DND-41 (cell line): ENCODE data around the gene MACROD1.

ENCODE experiments used
- ATAC-seq: fragments of 200-7000 bp; cut with Tn5 transposase; 3 replicates; pipeline ENCODE4 v1.9.1; 2021; ENCODE audit warnings: low read depth; ENCODE audit not compliant: insufficient read depth
- DNase-seq: peaks from one replicate; pipeline ENCODE4 v3.0.0-alpha.2; 2020
- H2AFZ ChIP-seq: 2 replicates; pipeline ENCODE4 v1.6.0; 2012; ENCODE audit warnings: low read depth, low read length
- H3K27ac ChIP-seq: 2 replicates; pipeline ENCODE4 v1.5.1; 2012; ENCODE audit warnings: low read length, inconsistent platforms
- H3K27me3 ChIP-seq: fragments of 200-600 bp; sonication (generic); 2 replicates; pipeline ENCODE4 v1.6.0; 2012; ENCODE audit warnings: low read length, mild to moderate bottlenecking, inconsistent platforms; ENCODE audit not compliant: insufficient read depth, poor library complexity
- H3K36me3 ChIP-seq: 2 replicates; pipeline ENCODE4 v1.5.1; 2012; ENCODE audit warnings: low read length, inconsistent platforms; ENCODE audit not compliant: insufficient read depth
- H3K4me1 ChIP-seq: 2 replicates; pipeline ENCODE4 v1.5.1; 2012; ENCODE audit warnings: mild to moderate bottlenecking, low read length; ENCODE audit not compliant: insufficient read depth
- H3K4me2 ChIP-seq: 2 replicates; pipeline ENCODE4 v1.6.0; 2012; ENCODE audit warnings: mild to moderate bottlenecking, moderate library complexity, low read length, inconsistent platforms; ENCODE audit not compliant: insufficient read depth
- H3K4me3 ChIP-seq, 2 experiments: fragments of 200-600 bp in 1 of 2; shearing (Covaris generic) in 1 of 2; 2 replicates each; pipeline ENCODE4 v1.5.1; 2012 to 2016; ENCODE audit warnings: inconsistent platforms in 2 of 2, low read length in 2 of 2, mild to moderate bottlenecking in 2 of 2, low read depth in 1 of 2, moderate library complexity in 1 of 2
- H3K79me2 ChIP-seq: 2 replicates; pipeline ENCODE4 v1.6.0; 2012; ENCODE audit warnings: low read length, inconsistent platforms; ENCODE audit not compliant: insufficient read depth
- H3K9ac ChIP-seq: 2 replicates; pipeline ENCODE4 v1.6.0; 2012; ENCODE audit warnings: low read depth, mild to moderate bottlenecking, inconsistent platforms, low read length, moderate library complexity
- H3K9me3 ChIP-seq: 2 replicates; pipeline ENCODE4 v1.5.1; 2012; ENCODE audit warnings: low read length, moderate library complexity, mild to moderate bottlenecking, inconsistent platforms; ENCODE audit not compliant: insufficient read depth, severe bottlenecking
- H4K20me1 ChIP-seq: 2 replicates; pipeline ENCODE4 v1.6.0; 2012; ENCODE audit warnings: low read length; ENCODE audit not compliant: insufficient read depth
- CTCF ChIP-seq: IDR thresholded peaks from 2 replicates; pipeline ENCODE4 v1.5.1; 2012; ENCODE audit warnings: borderline replicate concordance, low read length, moderate library complexity, mild to moderate bottlenecking; ENCODE audit not compliant: poor library complexity, severe bottlenecking; ENCODE audit errors: extremely low read depth
- EZH2 ChIP-seq: IDR thresholded peaks from 3 replicates; pipeline ENCODE4 v1.6.1; 2012; ENCODE audit warnings: borderline replicate concordance, low read depth, mild to moderate bottlenecking, moderate library complexity, low read length, inconsistent platforms; ENCODE audit not compliant: severe bottlenecking

Gene MACROD1

GRCh38 chr11:64089493-64089892 lies 76.4 kb downstream of the MACROD1 start:
- H3K9ac ChIP-seq = no peak overlapping the region
- no peaks in the 10 kb centered on the region for H3K79me2 ChIP-seq
- no peak overlapping the region for H3K4me3 ChIP-seq
- no peak overlapping the region for H2AFZ ChIP-seq
- no peaks in the 10 kb centered on the region for H3K36me3 ChIP-seq
- no peak for ATAC-seq
- H3K4me2 ChIP-seq = no peak overlapping the region
- H3K9me3 ChIP-seq = no peaks in the 10 kb centered on the region
- no peak for DNase-seq
- no peaks in the 10 kb centered on the region for H3K27me3 ChIP-seq
- H3K27ac ChIP-seq = peak overlapping the region; percentile 76
- H3K4me1 ChIP-seq = peaks cover 34% of the 10 kb centered on the region
- TF ChIP-seq CTCF (no peak), EZH2 (no peak)
- peaks cover 19% of the 10 kb centered on the region for H4K20me1 ChIP-seq

GRCh38 chr11:64089027-64089360 lies 76.9 kb downstream of the MACROD1 start:
- no peaks in the 10 kb centered on the region for H3K79me2 ChIP-seq
- no peak for DNase-seq
- H3K9ac ChIP-seq = no peak overlapping the region

GRCh38 chr11:64088162-64089026 lies 77.5 kb downstream of the MACROD1 start:
- Histone ChIP-seq H4K20me1 (peaks cover 21% of the 10 kb centered on the region), H3K4me2 (no peak overlapping the region), H3K79me2 (no peaks in the 10 kb centered on the region), H3K4me3 (no peak overlapping the region), H2AFZ (no peak overlapping the region), H3K27me3 (no peaks in the 10 kb centered on the region), H3K9ac (no peak overlapping the region), H3K27ac (no peak overlapping the region), H3K36me3 (no peaks in the 10 kb centered on the region), H3K4me1 (peaks cover 34% of the 10 kb centered on the region), H3K9me3 (no peaks in the 10 kb centered on the region)
- ATAC-seq (no peak), DNase-seq (peak; percentile 30)
- TF ChIP-seq EZH2 (no peak), CTCF (peak; percentile 43)

More at GRCh38 chr11:64089027-64089360, 76.9 kb downstream of the MACROD1 start:
- ATAC-seq = no peak
- H3K4me2 ChIP-seq = no peak overlapping the region
- no peak overlapping the region for H3K4me3 ChIP-seq
- no peaks in the 10 kb centered on the region for H3K36me3 ChIP-seq
- H3K4me1 ChIP-seq = peaks cover 34% of the 10 kb centered on the region
- H3K27ac ChIP-seq = no peak overlapping the region
- no peaks in the 10 kb centered on the region for H3K9me3 ChIP-seq
- H2AFZ ChIP-seq = no peak overlapping the region
- H3K27me3 ChIP-seq = no peaks in the 10 kb centered on the region
- TF ChIP-seq EZH2 = no peak
- no peak for TF ChIP-seq CTCF
- peaks cover 21% of the 10 kb centered on the region for H4K20me1 ChIP-seq
